ENCODE data around the gene YOD1. TPM values are rescaled to one million over a fixed set of nuclear protein-coding genes. Genes with fewer than 3 reads are reported as not detected.

Gene YOD1
- total and polyA plus RNA-seq, 4 experiments from 2014 or later = 0.47 to 10.0 (median 5.1) TPM

GRCh38 chr1:207015791-207016190 lies 35.2 kb downstream of the YOD1 start:
- intact Hi-C loops (cut with micrococcal nuclease) = no loop called here
- H3K27ac Mint-ChIP-seq = no peak overlapping the region
- no peaks in the 10 kb centered on the region for H3K36me3 Mint-ChIP-seq
- no peak for DNase-seq
- POLR2A ChIA-PET (ENCODE audit: partially characterized antibody) = no interaction called here
- CTCF ChIA-PET (ENCODE audit: partially characterized antibody) = no interaction called here
- Histone ChIP-seq H3K4me1 (ENCODE audit: insufficient read depth, low read length) (peaks cover 5% of the 10 kb centered on the region), H3K27ac (ENCODE audit: low read depth, low read length) (no peak overlapping the region), H3K36me3 (ENCODE audit: insufficient read depth, low read length) (no peaks in the 10 kb centered on the region), H3K9me3 (ENCODE audit: control insufficient read depth in 1 of 2, low read length in 2 of 2) (no peaks in the 10 kb centered on the region), H3K4me3 (ENCODE audit: low read length in 2 of 2) (no peak overlapping the region), H3K27me3 (ENCODE audit: insufficient read depth, low read length) (no peaks in the 10 kb centered on the region)
- no peaks in the 10 kb centered on the region for H3K4me1 Mint-ChIP-seq
- no peaks in the 10 kb centered on the region for H3K9me3 Mint-ChIP-seq
- no peak overlapping the region for H3K4me3 Mint-ChIP-seq
- peaks cover 28 to 34% of the 10 kb centered on the region in 2 donors for H3K27me3 Mint-ChIP-seq

- no peaks in the 10 kb centered on the region for H3K36me3 ChIP-seq (ENCODE audit: insufficient read depth, low read length)
- no peaks in the 10 kb centered on the region for H3K9me3 ChIP-seq (ENCODE audit: control insufficient read depth in 1 of 2, low read length in 2 of 2)
- CTCF ChIA-PET (ENCODE audit: partially characterized antibody) = interaction anchor here (0.6 to 2.1 kb wide), 2 partner anchors 10 to 95 kb away, joined by 3 to 10 read pairs; no protein-coding TSS in a partner anchor
- H3K27ac Mint-ChIP-seq = no peak overlapping the region
- H3K4me3 Mint-ChIP-seq = no peak overlapping the region
- POLR2A ChIA-PET (ENCODE audit: partially characterized antibody) = no interaction called here
- H3K27me3 ChIP-seq (ENCODE audit: insufficient read depth, low read length) = no peaks in the 10 kb centered on the region
- H3K4me1 Mint-ChIP-seq = no peaks in the 10 kb centered on the region
- no peak for DNase-seq
- H3K36me3 Mint-ChIP-seq = no peaks in the 10 kb centered on the region
- intact Hi-C loops (cut with micrococcal nuclease) = no loop called here
- H3K4me1 ChIP-seq (ENCODE audit: insufficient read depth, low read length) = peaks cover 2% of the 10 kb centered on the region
- H3K9me3 Mint-ChIP-seq = no peaks in the 10 kb centered on the region
- no peak overlapping the region for H3K27ac ChIP-seq (ENCODE audit: low read depth, low read length)
- no peak overlapping the region for H3K4me3 ChIP-seq (ENCODE audit: low read length in 2 of 2)
- peaks cover 30 to 32% of the 10 kb centered on the region in 2 donors for H3K27me3 Mint-ChIP-seq
Measured at GRCh38 chr1:207014728-207015127, 36.3 kb downstream of the YOD1 start.

- no peak overlapping the region for H3K4me3 ChIP-seq (ENCODE audit: low read length in 2 of 2)
- Mint-ChIP-seq H3K4me1 (no peaks in the 10 kb centered on the region), H3K9me3 (no peaks in the 10 kb centered on the region), H3K27me3 (peaks cover 24 to 27% of the 10 kb centered on the region in 2 donors), H3K36me3 (no peaks in the 10 kb centered on the region), H3K27ac (no peak overlapping the region), H3K4me3 (no peak overlapping the region)
- H3K9me3 ChIP-seq (ENCODE audit: control insufficient read depth in 1 of 2, low read length in 2 of 2) = no peaks in the 10 kb centered on the region
- H3K4me1 ChIP-seq (ENCODE audit: insufficient read depth, low read length) = no peaks in the 10 kb centered on the region
- no peak for DNase-seq
- CTCF ChIA-PET (ENCODE audit: partially characterized antibody) = interaction anchor here (2.1 kb wide), 1 partner anchor 9 kb away, joined by 10 read pairs; no protein-coding TSS in a partner anchor
- POLR2A ChIA-PET (ENCODE audit: partially characterized antibody) = no interaction called here
- intact Hi-C loops (cut with micrococcal nuclease) = no loop called here
- H3K27ac ChIP-seq (ENCODE audit: low read depth, low read length) = no peak overlapping the region
- H3K36me3 ChIP-seq (ENCODE audit: insufficient read depth, low read length) = no peaks in the 10 kb centered on the region
- no peaks in the 10 kb centered on the region for H3K27me3 ChIP-seq (ENCODE audit: insufficient read depth, low read length)
Measured at GRCh38 chr1:207013321-207014085, 37.5 kb downstream of the YOD1 start.

GRCh38 chr1:207010726-207011125 lies 40.3 kb downstream of the YOD1 start:
- Histone ChIP-seq H3K36me3 (ENCODE audit: insufficient read depth, low read length) (no peaks in the 10 kb centered on the region), H3K9me3 (ENCODE audit: control insufficient read depth in 1 of 2, low read length in 2 of 2) (no peaks in the 10 kb centered on the region), H3K27me3 (ENCODE audit: insufficient read depth, low read length) (no peaks in the 10 kb centered on the region), H3K27ac (ENCODE audit: low read depth, low read length) (no peak overlapping the region), H3K4me3 (ENCODE audit: low read length in 2 of 2) (no peak overlapping the region), H3K4me1 (ENCODE audit: insufficient read depth, low read length) (no peaks in the 10 kb centered on the region)
- H3K27me3 Mint-ChIP-seq = peaks cover 27 to 28% of the 10 kb centered on the region in 2 donors
- CTCF ChIA-PET (ENCODE audit: partially characterized antibody) = interaction anchor here (1.2 kb wide), 1 partner anchor 10 kb away, joined by 3 read pairs; no protein-coding TSS in a partner anchor
- H3K36me3 Mint-ChIP-seq = no peaks in the 10 kb centered on the region
- POLR2A ChIA-PET (ENCODE audit: partially characterized antibody) = no interaction called here
- intact Hi-C loops (cut with micrococcal nuclease) = no loop called here
- no peak overlapping the region for H3K4me3 Mint-ChIP-seq
- H3K27ac Mint-ChIP-seq = no peak overlapping the region
- no peaks in the 10 kb centered on the region for H3K4me1 Mint-ChIP-seq
- no peaks in the 10 kb centered on the region for H3K9me3 Mint-ChIP-seq
- no peak for DNase-seq

GRCh38 chr1:207009945-207010344 lies 41.1 kb downstream of the YOD1 start:
- Histone ChIP-seq H3K4me3 (ENCODE audit: low read length in 2 of 2) (no peak overlapping the region), H3K27ac (ENCODE audit: low read depth, low read length) (no peak overlapping the region), H3K36me3 (ENCODE audit: insufficient read depth, low read length) (no peaks in the 10 kb centered on the region), H3K9me3 (ENCODE audit: control insufficient read depth in 1 of 2, low read length in 2 of 2) (no peaks in the 10 kb centered on the region), H3K27me3 (ENCODE audit: insufficient read depth, low read length) (no peaks in the 10 kb centered on the region), H3K4me1 (ENCODE audit: insufficient read depth, low read length) (no peaks in the 10 kb centered on the region)
- no peak overlapping the region for H3K27ac Mint-ChIP-seq
- peaks cover 0 to 2% (median 1%) of the 10 kb centered on the region in 4 donors for H3K4me1 Mint-ChIP-seq
- CTCF ChIA-PET (ENCODE audit: partially characterized antibody) = no interaction called here
- intact Hi-C loops (cut with micrococcal nuclease) = loop anchor here (5.0 kb wide), 1 partner anchor 67 kb away; no protein-coding TSS in a partner anchor
- DNase-seq = no peak
- POLR2A ChIA-PET (ENCODE audit: partially characterized antibody) = no interaction called here
- H3K4me3 Mint-ChIP-seq = no peak overlapping the region
- no peaks in the 10 kb centered on the region for H3K36me3 Mint-ChIP-seq
- H3K27me3 Mint-ChIP-seq = peaks cover 27% of the 10 kb centered on the region in 2 donors
- no peaks in the 10 kb centered on the region for H3K9me3 Mint-ChIP-seq

GRCh38 chr1:207009182-207009850 lies 41.7 kb downstream of the YOD1 start:
- POLR2A ChIA-PET (ENCODE audit: partially characterized antibody) = no interaction called here
- Histone ChIP-seq H3K27ac (ENCODE audit: low read depth, low read length) (no peak overlapping the region), H3K4me1 (ENCODE audit: insufficient read depth, low read length) (no peaks in the 10 kb centered on the region), H3K9me3 (ENCODE audit: control insufficient read depth in 1 of 2, low read length in 2 of 2) (no peaks in the 10 kb centered on the region), H3K36me3 (ENCODE audit: insufficient read depth, low read length) (no peaks in the 10 kb centered on the region), H3K27me3 (ENCODE audit: insufficient read depth, low read length) (no peaks in the 10 kb centered on the region), H3K4me3 (ENCODE audit: low read length in 2 of 2) (no peak overlapping the region)
- DNase-seq = no peak
- no peak overlapping the region for H3K27ac Mint-ChIP-seq
- peaks cover 0 to 4% (median 2%) of the 10 kb centered on the region in 4 donors for H3K4me1 Mint-ChIP-seq
- peaks cover 25 to 28% of the 10 kb centered on the region in 2 donors for H3K27me3 Mint-ChIP-seq
- H3K36me3 Mint-ChIP-seq = no peaks in the 10 kb centered on the region
- CTCF ChIA-PET (ENCODE audit: partially characterized antibody) = no interaction called here
- intact Hi-C loops (cut with micrococcal nuclease) = loop anchor here (5.0 kb wide), 1 partner anchor 68 kb away; no protein-coding TSS in a partner anchor
- no peak overlapping the region for H3K4me3 Mint-ChIP-seq
- H3K9me3 Mint-ChIP-seq = no peaks in the 10 kb centered on the region

GRCh38 chr1:207007352-207008033 lies 43.5 kb downstream of the YOD1 start:
- H3K4me3 ChIP-seq (ENCODE audit: low read length in 2 of 2) = no peak overlapping the region
- H3K36me3 ChIP-seq (ENCODE audit: insufficient read depth, low read length) = no peaks in the 10 kb centered on the region
- POLR2A ChIA-PET (ENCODE audit: partially characterized antibody) = no interaction called here
- peaks cover 0 to 4% (median 2%) of the 10 kb centered on the region in 4 donors for H3K4me1 Mint-ChIP-seq
- no peaks in the 10 kb centered on the region for H3K9me3 Mint-ChIP-seq
- H3K27me3 ChIP-seq (ENCODE audit: insufficient read depth, low read length) = no peaks in the 10 kb centered on the region
- no peak for DNase-seq
- intact Hi-C loops (cut with micrococcal nuclease) = loop anchor here (5.0 kb wide), 1 partner anchor 70 kb away; no protein-coding TSS in a partner anchor
- H3K36me3 Mint-ChIP-seq = no peaks in the 10 kb centered on the region
- no peak overlapping the region for H3K27ac ChIP-seq (ENCODE audit: low read depth, low read length)
- H3K9me3 ChIP-seq (ENCODE audit: control insufficient read depth in 1 of 2, low read length in 2 of 2) = no peaks in the 10 kb centered on the region
- H3K4me3 Mint-ChIP-seq = no peak overlapping the region
- H3K27me3 Mint-ChIP-seq = peaks cover 16 to 20% of the 10 kb centered on the region in 2 donors
- H3K4me1 ChIP-seq (ENCODE audit: insufficient read depth, low read length) = no peaks in the 10 kb centered on the region
- H3K27ac Mint-ChIP-seq = no peak overlapping the region
- CTCF ChIA-PET (ENCODE audit: partially characterized antibody) = interaction anchor here (0.6 to 1.5 kb wide), 3 partner anchors 10 to 32 kb away, joined by 3 read pairs; no protein-coding TSS in a partner anchor
